MM.1S (cell line): ENCODE data around the gene MICALL2.

ENCODE experiments used
- DNase-seq: peaks from one replicate; pipeline ENCODE4 v3.0.0-alpha.2; 2015
- H2AFZ ChIP-seq: fragments of 300-600 bp; sonication (generic); 2 replicates; pipeline ENCODE4 v1.6.0; 2016; ENCODE audit warnings: antibody characterized with exemption, low read length
- H3F3A ChIP-seq: fragments of 300-600 bp; sonication (generic); 2 replicates; pipeline ENCODE4 v1.6.1; 2016; ENCODE audit warnings: mild to moderate bottlenecking, antibody characterized with exemption, low read length, moderate library complexity, mixed read lengths; ENCODE audit not compliant: insufficient read depth
- H3K27ac ChIP-seq: fragments of 300-600 bp; sonication (generic); 2 replicates; pipeline ENCODE4 v1.5.1; 2016; ENCODE audit warnings: mild to moderate bottlenecking, low read length
- H3K27me3 ChIP-seq: fragments of 300-600 bp; sonication (generic); replicated peaks from 2 replicates; pipeline ENCODE4 v1.6.0; 2016; ENCODE audit warnings: low read length; ENCODE audit not compliant: insufficient read depth
- H3K36me3 ChIP-seq: fragments of 300-600 bp; sonication (generic); replicated peaks from 2 replicates; pipeline ENCODE4 v1.6.1; 2016; ENCODE audit warnings: mild to moderate bottlenecking, low read length, mixed read lengths; ENCODE audit not compliant: insufficient read depth
- H3K4me1 ChIP-seq: fragments of 300-600 bp; sonication (generic); 2 replicates; pipeline ENCODE4 v1.6.1; 2016; ENCODE audit warnings: low read length, mixed read lengths
- H3K4me2 ChIP-seq: fragments of 300-600 bp; sonication (generic); 2 replicates; pipeline ENCODE4 v1.6.0; 2016; ENCODE audit warnings: low read depth, low read length
- H3K4me3 ChIP-seq: fragments of 300-600 bp; sonication (generic); 2 replicates; pipeline ENCODE4 v1.5.1; 2016; ENCODE audit warnings: low read length, mixed read lengths
- H3K79me2 ChIP-seq: fragments of 300-600 bp; sonication (generic); 2 replicates; pipeline ENCODE4 v1.6.1; 2016; ENCODE audit warnings: mixed run types, low read length, mixed read lengths
- H3K9ac ChIP-seq: fragments of 300-600 bp; sonication (generic); 2 replicates; pipeline ENCODE4 v1.6.1; 2016; ENCODE audit warnings: low read length, mixed read lengths
- H3K9me2 ChIP-seq: fragments of 300-600 bp; sonication (generic); replicated peaks from 2 replicates; pipeline ENCODE4 v1.6.1; 2016; ENCODE audit warnings: mild to moderate bottlenecking, low read length, mixed read lengths; ENCODE audit not compliant: insufficient read depth
- H3K9me3 ChIP-seq: fragments of 300-600 bp; sonication (generic); replicated peaks from 2 replicates; pipeline ENCODE4 v1.6.1; 2016; ENCODE audit warnings: mild to moderate bottlenecking, low read length, mixed read lengths; ENCODE audit not compliant: insufficient read depth
- H4K20me1 ChIP-seq: fragments of 300-600 bp; sonication (generic); 2 replicates; pipeline ENCODE4 v1.6.1; 2016; ENCODE audit warnings: mild to moderate bottlenecking, low read length, moderate library complexity, mixed read lengths; ENCODE audit not compliant: insufficient read depth
- EZH2 ChIP-seq: fragments of 300-600 bp; sonication (generic); optimal IDR thresholded peaks from 2 replicates; pipeline ENCODE3; 2017; ENCODE audit warnings: low read depth, mild to moderate bottlenecking, antibody characterized with exemption, low read length, mixed read lengths
- EZH2phosphoT487 ChIP-seq: fragments of 300-600 bp; sonication (generic); IDR thresholded peaks from 2 replicates; pipeline ENCODE4 v1.6.1; 2018; ENCODE audit warnings: antibody characterized with exemption, low read length
- TF ChIP-seq, protein P1 (sequence below): fragments of 300-600 bp; sonication (generic); IDR thresholded peaks from 2 replicates; pipeline ENCODE4 v1.5.1; 2016; ENCODE audit warnings: antibody characterized with exemption, low read length, mixed read lengths

Gene MICALL2

DNA sequence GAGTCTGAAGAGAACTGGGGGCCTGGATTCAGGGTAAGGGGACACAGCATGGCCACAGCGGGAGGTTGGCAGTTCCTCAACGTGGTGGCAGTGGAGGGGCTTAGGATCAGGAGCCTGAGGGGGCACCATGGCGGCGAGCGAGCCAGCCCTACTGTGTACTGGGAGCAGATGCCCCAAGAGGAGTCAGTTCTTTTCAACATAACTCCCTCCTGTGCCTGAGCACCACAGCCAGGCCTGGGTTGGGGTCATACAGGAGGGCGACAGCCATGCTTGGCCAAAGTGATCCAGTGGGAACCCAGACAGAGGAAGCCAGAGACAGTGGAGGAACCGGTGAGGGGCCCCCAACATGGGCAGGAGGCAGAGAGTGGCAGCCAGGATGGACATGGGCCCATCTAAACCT, 65.8 kb downstream of the MICALL2 start:
- H3K4me1 ChIP-seq: no peaks in the 10 kb centered on the region
- TF ChIP-seq, protein P1, sequence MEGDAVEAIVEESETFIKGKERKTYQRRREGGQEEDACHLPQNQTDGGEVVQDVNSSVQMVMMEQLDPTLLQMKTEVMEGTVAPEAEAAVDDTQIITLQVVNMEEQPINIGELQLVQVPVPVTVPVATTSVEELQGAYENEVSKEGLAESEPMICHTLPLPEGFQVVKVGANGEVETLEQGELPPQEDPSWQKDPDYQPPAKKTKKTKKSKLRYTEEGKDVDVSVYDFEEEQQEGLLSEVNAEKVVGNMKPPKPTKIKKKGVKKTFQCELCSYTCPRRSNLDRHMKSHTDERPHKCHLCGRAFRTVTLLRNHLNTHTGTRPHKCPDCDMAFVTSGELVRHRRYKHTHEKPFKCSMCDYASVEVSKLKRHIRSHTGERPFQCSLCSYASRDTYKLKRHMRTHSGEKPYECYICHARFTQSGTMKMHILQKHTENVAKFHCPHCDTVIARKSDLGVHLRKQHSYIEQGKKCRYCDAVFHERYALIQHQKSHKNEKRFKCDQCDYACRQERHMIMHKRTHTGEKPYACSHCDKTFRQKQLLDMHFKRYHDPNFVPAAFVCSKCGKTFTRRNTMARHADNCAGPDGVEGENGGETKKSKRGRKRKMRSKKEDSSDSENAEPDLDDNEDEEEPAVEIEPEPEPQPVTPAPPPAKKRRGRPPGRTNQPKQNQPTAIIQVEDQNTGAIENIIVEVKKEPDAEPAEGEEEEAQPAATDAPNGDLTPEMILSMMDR: no peak
- no peak for TF ChIP-seq EZH2
- no peak for TF ChIP-seq EZH2phosphoT487
- H3K79me2 ChIP-seq: no peaks in the 10 kb centered on the region
- DNase-seq: no peak
- H3K9ac ChIP-seq: no peak overlapping the region
- no peaks in the 10 kb centered on the region for H3F3A ChIP-seq
- H3K9me2 ChIP-seq: no peaks in the 10 kb centered on the region
- no peaks in the 10 kb centered on the region for H4K20me1 ChIP-seq
- no peak overlapping the region for H3K4me2 ChIP-seq
- H3K27ac ChIP-seq: no peak overlapping the region
- H3K36me3 ChIP-seq: no peaks in the 10 kb centered on the region
- no peaks in the 10 kb centered on the region for H3K9me3 ChIP-seq
- H2AFZ ChIP-seq: no peak overlapping the region
- peaks cover 74% of the 10 kb centered on the region for H3K27me3 ChIP-seq
- H3K4me3 ChIP-seq: no peak overlapping the region

DNA sequence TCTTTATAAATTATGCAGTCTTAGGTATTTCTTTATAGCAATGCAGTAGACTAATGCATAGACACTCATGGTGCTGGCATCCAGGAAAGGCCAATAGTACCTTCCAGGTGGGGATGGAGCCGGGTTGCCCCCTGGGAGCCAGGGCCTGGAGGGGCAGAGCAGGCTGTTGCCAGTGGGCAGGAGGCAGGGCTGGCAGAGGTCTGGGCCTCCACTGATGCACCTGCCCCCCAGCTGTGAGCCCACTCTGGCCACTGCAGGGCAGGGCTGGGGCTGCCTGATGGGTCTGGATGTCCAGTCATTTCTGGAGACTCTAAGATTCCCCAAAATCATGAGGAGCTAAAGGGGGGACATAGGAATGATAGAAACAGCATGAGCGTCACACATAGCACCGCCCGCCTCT, 66.7 kb downstream of the MICALL2 start:
- Histone ChIP-seq H4K20me1 (no peaks in the 10 kb centered on the region), H3K9me2 (no peaks in the 10 kb centered on the region), H3K79me2 (no peaks in the 10 kb centered on the region), H3K27me3 (peaks cover 69% of the 10 kb centered on the region), H3K4me1 (no peaks in the 10 kb centered on the region), H3K9ac (no peak overlapping the region), H2AFZ (no peak overlapping the region), H3K4me3 (no peak overlapping the region), H3K9me3 (no peaks in the 10 kb centered on the region), H3K4me2 (no peak overlapping the region), H3K27ac (no peak overlapping the region), H3K36me3 (no peaks in the 10 kb centered on the region), H3F3A (no peaks in the 10 kb centered on the region)
- no peak for TF ChIP-seq EZH2
- TF ChIP-seq EZH2phosphoT487: no peak
- TF ChIP-seq, protein P1: no peak
- no peak for DNase-seq

DNA sequence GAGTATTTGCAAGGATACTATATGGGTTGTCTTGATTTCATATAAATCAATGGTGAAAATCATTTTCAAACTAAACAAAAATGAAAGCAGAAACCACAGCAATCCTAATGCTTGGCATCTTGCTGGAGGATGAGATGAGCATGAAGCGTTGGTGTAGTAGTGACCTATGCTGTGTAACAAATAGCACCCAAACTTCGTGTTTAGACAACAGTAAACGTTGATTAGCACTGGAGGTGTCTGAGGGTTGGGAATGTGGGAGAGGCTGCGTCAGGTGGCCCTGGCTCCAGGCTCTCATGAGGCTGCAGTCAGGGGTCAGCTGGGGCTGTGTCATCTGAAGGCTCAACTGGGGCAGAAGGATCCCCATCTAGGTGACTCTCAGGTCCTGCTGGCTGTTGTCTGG, 67.8 kb downstream of the MICALL2 start:
- no peaks in the 10 kb centered on the region for H3K9me2 ChIP-seq
- H2AFZ ChIP-seq: no peak overlapping the region
- TF ChIP-seq, protein P1: no peak
- TF ChIP-seq EZH2phosphoT487 (no peak), EZH2 (no peak)
- H3K9me3 ChIP-seq: no peaks in the 10 kb centered on the region
- no peaks in the 10 kb centered on the region for H4K20me1 ChIP-seq
- no peak for DNase-seq
- H3K4me2 ChIP-seq: no peak overlapping the region
- H3K79me2 ChIP-seq: no peaks in the 10 kb centered on the region
- no peaks in the 10 kb centered on the region for H3K36me3 ChIP-seq
- H3K4me1 ChIP-seq: no peaks in the 10 kb centered on the region
- no peak overlapping the region for H3K27ac ChIP-seq
- no peak overlapping the region for H3K4me3 ChIP-seq
- H3K27me3 ChIP-seq: peaks cover 67% of the 10 kb centered on the region
- no peaks in the 10 kb centered on the region for H3F3A ChIP-seq
- H3K9ac ChIP-seq: no peak overlapping the region
